Liver (tissue), 3 donors: Measurements from ENCODE around the gene IFT27.

Source experiments
- EGR1 ChIP-seq, 2 donors: IDR thresholded peaks; 2 replicates each; pipeline ENCODE4 v1.6.1; 2016 to 2018; ENCODE audit warnings: antibody characterized with exemption in 2 of 2, low read depth in 2 of 2
- GABPA ChIP-seq, 2 donors: IDR thresholded peaks in 1 of 2; conservative IDR thresholded peaks in 1 of 2; 2 replicates each; pipeline ENCODE4 v1.6.1; 2016; ENCODE audit warnings: antibody characterized with exemption in 2 of 2, mild to moderate bottlenecking in 1 of 2, moderate library complexity in 1 of 2
- HNF4G ChIP-seq: IDR thresholded peaks from 2 replicates; pipeline ENCODE4 v1.6.1; 2016; ENCODE audit warnings: antibody characterized with exemption
- JUND ChIP-seq, 2 donors: IDR thresholded peaks; 2 replicates each; pipeline ENCODE4 v1.6.1; 2016; ENCODE audit warnings: antibody characterized with exemption in 2 of 2
- RAD21 ChIP-seq, 2 donors: IDR thresholded peaks; 2 replicates each; pipeline ENCODE4 v1.6.1; 2016; ENCODE audit warnings: antibody characterized with exemption in 2 of 2, mild to moderate bottlenecking in 2 of 2
- RXRA ChIP-seq, 2 donors: IDR thresholded peaks; 2 replicates each; pipeline ENCODE4 v1.6.1; 2017 to 2018; ENCODE audit warnings: antibody characterized with exemption in 2 of 2, mild to moderate bottlenecking in 1 of 2
- SP1 ChIP-seq: IDR thresholded peaks from 2 replicates; pipeline ENCODE4 v1.6.1; 2018; ENCODE audit warnings: antibody characterized with exemption, mild to moderate bottlenecking
- TAF1 ChIP-seq: conservative IDR thresholded peaks from 2 replicates; pipeline ENCODE4 v1.6.1; 2016; ENCODE audit warnings: antibody characterized with exemption, mild to moderate bottlenecking
- TF ChIP-seq, protein P1 (sequence below): IDR thresholded peaks from 2 replicates; pipeline ENCODE4 v1.6.1; 2016; ENCODE audit warnings: antibody characterized with exemption
- TF ChIP-seq, protein P2 (sequence below): fragments of 150-350 bp; IDR thresholded peaks from 2 replicates; pipeline ENCODE4 v1.5.1; 2017; ENCODE audit warnings: improper control_type of control experiment, low read depth, low read length; ENCODE audit not compliant: missing input control
- TF ChIP-seq, protein P3 (sequence below): IDR thresholded peaks from 2 replicates; pipeline ENCODE4 v1.6.1; 2016; ENCODE audit warnings: antibody characterized with exemption, mild to moderate bottlenecking
- TF ChIP-seq, protein P4 (sequence below): IDR thresholded peaks from 2 replicates; pipeline ENCODE4 v1.6.1; 2016; ENCODE audit warnings: antibody characterized with exemption
- TF ChIP-seq, protein P5 (sequence below): IDR thresholded peaks from 2 replicates; pipeline ENCODE4 v1.6.1; 2016; ENCODE audit warnings: antibody characterized with exemption
- donor health status: healthy.
- donor health status: healthy.

DNA sequence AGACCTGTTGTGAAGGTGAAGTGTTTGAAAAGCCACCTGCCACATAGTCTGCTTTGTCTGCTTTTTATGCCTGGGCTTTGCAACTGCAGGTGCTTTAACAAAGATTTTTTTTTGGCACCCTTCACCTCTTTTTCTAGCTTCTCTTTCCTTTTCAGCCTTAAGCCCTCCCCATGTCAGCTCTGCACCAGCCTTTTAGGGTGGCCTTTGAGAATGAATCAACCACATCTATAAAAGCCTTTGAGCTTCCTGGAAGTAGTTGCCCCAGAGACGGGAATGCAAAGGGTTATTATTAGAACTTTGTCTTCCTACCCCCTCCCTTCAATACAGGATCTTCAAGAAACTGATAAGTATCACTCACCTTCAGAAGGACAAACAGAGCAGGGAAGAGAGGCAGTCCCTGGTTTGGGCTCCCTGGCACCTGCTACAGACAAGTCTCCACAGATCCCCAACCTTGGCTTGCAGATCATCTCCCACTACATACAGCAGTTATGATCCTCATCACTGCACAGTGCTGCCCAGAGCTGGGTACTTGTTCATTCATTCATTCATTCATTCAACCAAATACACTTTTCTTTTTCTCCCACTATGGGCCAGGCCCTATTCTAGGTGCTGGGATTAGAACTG, 32.9 kb upstream of the IFT27 start:
- TF ChIP-seq, protein P1, sequence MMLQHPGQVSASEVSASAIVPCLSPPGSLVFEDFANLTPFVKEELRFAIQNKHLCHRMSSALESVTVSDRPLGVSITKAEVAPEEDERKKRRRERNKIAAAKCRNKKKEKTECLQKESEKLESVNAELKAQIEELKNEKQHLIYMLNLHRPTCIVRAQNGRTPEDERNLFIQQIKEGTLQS: no peak
- TF ChIP-seq, protein P2, sequence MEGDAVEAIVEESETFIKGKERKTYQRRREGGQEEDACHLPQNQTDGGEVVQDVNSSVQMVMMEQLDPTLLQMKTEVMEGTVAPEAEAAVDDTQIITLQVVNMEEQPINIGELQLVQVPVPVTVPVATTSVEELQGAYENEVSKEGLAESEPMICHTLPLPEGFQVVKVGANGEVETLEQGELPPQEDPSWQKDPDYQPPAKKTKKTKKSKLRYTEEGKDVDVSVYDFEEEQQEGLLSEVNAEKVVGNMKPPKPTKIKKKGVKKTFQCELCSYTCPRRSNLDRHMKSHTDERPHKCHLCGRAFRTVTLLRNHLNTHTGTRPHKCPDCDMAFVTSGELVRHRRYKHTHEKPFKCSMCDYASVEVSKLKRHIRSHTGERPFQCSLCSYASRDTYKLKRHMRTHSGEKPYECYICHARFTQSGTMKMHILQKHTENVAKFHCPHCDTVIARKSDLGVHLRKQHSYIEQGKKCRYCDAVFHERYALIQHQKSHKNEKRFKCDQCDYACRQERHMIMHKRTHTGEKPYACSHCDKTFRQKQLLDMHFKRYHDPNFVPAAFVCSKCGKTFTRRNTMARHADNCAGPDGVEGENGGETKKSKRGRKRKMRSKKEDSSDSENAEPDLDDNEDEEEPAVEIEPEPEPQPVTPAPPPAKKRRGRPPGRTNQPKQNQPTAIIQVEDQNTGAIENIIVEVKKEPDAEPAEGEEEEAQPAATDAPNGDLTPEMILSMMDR: no peak
- TF ChIP-seq, protein P3, sequence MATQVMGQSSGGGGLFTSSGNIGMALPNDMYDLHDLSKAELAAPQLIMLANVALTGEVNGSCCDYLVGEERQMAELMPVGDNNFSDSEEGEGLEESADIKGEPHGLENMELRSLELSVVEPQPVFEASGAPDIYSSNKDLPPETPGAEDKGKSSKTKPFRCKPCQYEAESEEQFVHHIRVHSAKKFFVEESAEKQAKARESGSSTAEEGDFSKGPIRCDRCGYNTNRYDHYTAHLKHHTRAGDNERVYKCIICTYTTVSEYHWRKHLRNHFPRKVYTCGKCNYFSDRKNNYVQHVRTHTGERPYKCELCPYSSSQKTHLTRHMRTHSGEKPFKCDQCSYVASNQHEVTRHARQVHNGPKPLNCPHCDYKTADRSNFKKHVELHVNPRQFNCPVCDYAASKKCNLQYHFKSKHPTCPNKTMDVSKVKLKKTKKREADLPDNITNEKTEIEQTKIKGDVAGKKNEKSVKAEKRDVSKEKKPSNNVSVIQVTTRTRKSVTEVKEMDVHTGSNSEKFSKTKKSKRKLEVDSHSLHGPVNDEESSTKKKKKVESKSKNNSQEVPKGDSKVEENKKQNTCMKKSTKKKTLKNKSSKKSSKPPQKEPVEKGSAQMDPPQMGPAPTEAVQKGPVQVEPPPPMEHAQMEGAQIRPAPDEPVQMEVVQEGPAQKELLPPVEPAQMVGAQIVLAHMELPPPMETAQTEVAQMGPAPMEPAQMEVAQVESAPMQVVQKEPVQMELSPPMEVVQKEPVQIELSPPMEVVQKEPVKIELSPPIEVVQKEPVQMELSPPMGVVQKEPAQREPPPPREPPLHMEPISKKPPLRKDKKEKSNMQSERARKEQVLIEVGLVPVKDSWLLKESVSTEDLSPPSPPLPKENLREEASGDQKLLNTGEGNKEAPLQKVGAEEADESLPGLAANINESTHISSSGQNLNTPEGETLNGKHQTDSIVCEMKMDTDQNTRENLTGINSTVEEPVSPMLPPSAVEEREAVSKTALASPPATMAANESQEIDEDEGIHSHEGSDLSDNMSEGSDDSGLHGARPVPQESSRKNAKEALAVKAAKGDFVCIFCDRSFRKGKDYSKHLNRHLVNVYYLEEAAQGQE: no peak
- TF ChIP-seq, protein P4, sequence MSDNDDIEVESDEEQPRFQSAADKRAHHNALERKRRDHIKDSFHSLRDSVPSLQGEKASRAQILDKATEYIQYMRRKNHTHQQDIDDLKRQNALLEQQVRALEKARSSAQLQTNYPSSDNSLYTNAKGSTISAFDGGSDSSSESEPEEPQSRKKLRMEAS: no peak
- TF ChIP-seq, protein P5, sequence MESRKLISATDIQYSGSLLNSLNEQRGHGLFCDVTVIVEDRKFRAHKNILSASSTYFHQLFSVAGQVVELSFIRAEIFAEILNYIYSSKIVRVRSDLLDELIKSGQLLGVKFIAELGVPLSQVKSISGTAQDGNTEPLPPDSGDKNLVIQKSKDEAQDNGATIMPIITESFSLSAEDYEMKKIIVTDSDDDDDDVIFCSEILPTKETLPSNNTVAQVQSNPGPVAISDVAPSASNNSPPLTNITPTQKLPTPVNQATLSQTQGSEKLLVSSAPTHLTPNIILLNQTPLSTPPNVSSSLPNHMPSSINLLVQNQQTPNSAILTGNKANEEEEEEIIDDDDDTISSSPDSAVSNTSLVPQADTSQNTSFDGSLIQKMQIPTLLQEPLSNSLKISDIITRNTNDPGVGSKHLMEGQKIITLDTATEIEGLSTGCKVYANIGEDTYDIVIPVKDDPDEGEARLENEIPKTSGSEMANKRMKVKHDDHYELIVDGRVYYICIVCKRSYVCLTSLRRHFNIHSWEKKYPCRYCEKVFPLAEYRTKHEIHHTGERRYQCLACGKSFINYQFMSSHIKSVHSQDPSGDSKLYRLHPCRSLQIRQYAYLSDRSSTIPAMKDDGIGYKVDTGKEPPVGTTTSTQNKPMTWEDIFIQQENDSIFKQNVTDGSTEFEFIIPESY: no peak
- TF ChIP-seq HNF4G (no peak), JUND (IDR thresholded peaks at IDR 0.05) (no peak), GABPA (IDR thresholded peaks at IDR 0.05 in 1 of 2, conservative IDR thresholded peaks at IDR 0.05 in 1 of 2) (no peak), SP1 (no peak), RXRA (IDR thresholded peaks at IDR 0.05) (no peak), EGR1 (IDR thresholded peaks at IDR 0.05; ENCODE audit: low read depth in 2 of 2) (no peak), TAF1 (no peak), RAD21 (IDR thresholded peaks at IDR 0.05) (no peak)
